ENCODE measurements around the gene ACACA.

ACACA gene

GRCh38 chr17:37116671-37117185, 289.9 kb downstream of the ACACA start:
- DNase-seq (ENCODE audit: extremely low read depth, low read depth), result no peak
- TF ChIP-seq CTCF (IDR thresholded peaks at IDR 0.05; ENCODE audit: low read depth, low read length, missing control alignments), result no peak
- H3K4me3 ChIP-seq (replicated peaks; ENCODE audit: low read depth, low read length), result no peak overlapping the region

- no peak for TF ChIP-seq CTCF (IDR thresholded peaks at IDR 0.05; ENCODE audit: low read depth, low read length, missing control alignments)
- DNase-seq (ENCODE audit: extremely low read depth, low read depth), result no peak
- H3K4me3 ChIP-seq (replicated peaks; ENCODE audit: low read depth, low read length), result no peak overlapping the region
Observed at GRCh38 chr17:37111329-37111728, 295.3 kb downstream of the ACACA start.

GRCh38 chr17:37110746-37111145, 295.9 kb downstream of the ACACA start:
- DNase-seq (ENCODE audit: extremely low read depth, low read depth), result no peak
- TF ChIP-seq CTCF (IDR thresholded peaks at IDR 0.05; ENCODE audit: low read depth, low read length, missing control alignments), result no peak
- H3K4me3 ChIP-seq (replicated peaks; ENCODE audit: low read depth, low read length), result no peak overlapping the region

- H3K4me3 ChIP-seq (replicated peaks; ENCODE audit: low read depth, low read length), result no peak overlapping the region
- no peak for DNase-seq (ENCODE audit: extremely low read depth, low read depth)
- TF ChIP-seq CTCF (IDR thresholded peaks at IDR 0.05; ENCODE audit: low read depth, low read length, missing control alignments), result no peak
Observed at GRCh38 chr17:37109731-37110710, 296.6 kb downstream of the ACACA start.

GRCh38 chr17:37109106-37109505, 297.5 kb downstream of the ACACA start:
- TF ChIP-seq CTCF (IDR thresholded peaks at IDR 0.05; ENCODE audit: low read depth, low read length, missing control alignments), result no peak
- no peak overlapping the region for H3K4me3 ChIP-seq (replicated peaks; ENCODE audit: low read depth, low read length)
- no peak for DNase-seq (ENCODE audit: extremely low read depth, low read depth)

GRCh38 chr17:37107406-37108083, 299.1 kb downstream of the ACACA start:
- TF ChIP-seq CTCF (IDR thresholded peaks at IDR 0.05; ENCODE audit: low read depth, low read length, missing control alignments), result no peak
- DNase-seq (ENCODE audit: extremely low read depth, low read depth), result no peak
- H3K4me3 ChIP-seq (replicated peaks; ENCODE audit: low read depth, low read length), result no peak overlapping the region
